HG03064 (cell line): ENCODE data around the gene COTL1.

Source experiments
- ATAC-seq: cut with Tn5 transposase; IDR thresholded peaks from one replicate; pipeline ENCODE4 v1.9.1; 2021; ENCODE audit warnings: low read depth; ENCODE audit not compliant: unreplicated experiment

The COTL1 gene

GRCh38 chr16:84617791-84618580 lies at the start of gene COTL1:
Gene COTL1 (minus strand): TSS chr16:84618078. CDS start chr16:84617914, 164 bp downstream.
- ATAC-seq: peak; percentile 73

GRCh38 chr16:84665843-84666242 lies 48.0 kb upstream of the COTL1 start:
- no peak for ATAC-seq

- no peak for ATAC-seq
Measured at GRCh38 chr16:84665359-84665758, 47.5 kb upstream of the COTL1 start.

- ATAC-seq: peak; percentile 75
Measured at GRCh38 chr16:84663433-84664101, 45.7 kb upstream of the COTL1 start.

- ATAC-seq: no peak
Measured at GRCh38 chr16:84662471-84662870, 44.6 kb upstream of the COTL1 start.

GRCh38 chr16:84661418-84662060 lies 43.7 kb upstream of the COTL1 start:
- no peak for ATAC-seq

- ATAC-seq: no peak
Measured at GRCh38 chr16:84660973-84661372, 43.1 kb upstream of the COTL1 start.

- ATAC-seq: no peak
Measured at GRCh38 chr16:84659656-84660300, 41.9 kb upstream of the COTL1 start.

GRCh38 chr16:84658690-84659089 lies 40.8 kb upstream of the COTL1 start:
- no peak for ATAC-seq

GRCh38 chr16:84657229-84657837 lies 39.5 kb upstream of the COTL1 start:
- no peak for ATAC-seq

- ATAC-seq: no peak
Measured at GRCh38 chr16:84656649-84657048, 38.8 kb upstream of the COTL1 start.

GRCh38 chr16:84654998-84655397 lies 37.1 kb upstream of the COTL1 start:
- no peak for ATAC-seq

- no peak for ATAC-seq
Measured at GRCh38 chr16:84654238-84654637, 36.4 kb upstream of the COTL1 start.

- ATAC-seq: no peak
Measured at GRCh38 chr16:84652566-84652965, 34.7 kb upstream of the COTL1 start.

GRCh38 chr16:84650062-84650991 lies 32.4 kb upstream of the COTL1 start:
- no peak for ATAC-seq

- ATAC-seq: no peak
Measured at GRCh38 chr16:84649511-84649861, 31.6 kb upstream of the COTL1 start.

GRCh38 chr16:84648595-84649510 lies 31.0 kb upstream of the COTL1 start:
- peak; percentile 73 for ATAC-seq

GRCh38 chr16:84647828-84648594 lies 30.1 kb upstream of the COTL1 start, which contains the start of gene KLHL36:
Gene KLHL36 (plus strand): TSS chr16:84648511. CDS start chr16:84650868, 2,357 bp downstream.
- peak; percentile 83 for ATAC-seq
